Neural cell (in vitro differentiated cells): ENCODE results near the gene USP48. TPM values are rescaled to one million over a fixed set of nuclear protein-coding genes. Genes with fewer than 3 reads are reported as not detected.

Experiments used
- H2AFZ ChIP-seq: fragments of 200-600, 300-800 bp; sonication (generic), shearing (Covaris generic); 2 replicates; pipeline ENCODE4 v1.6.0; 2014; ENCODE audit warnings: low read depth, mild to moderate bottlenecking, antibody characterized with exemption, low read length, moderate library complexity
- H3F3A ChIP-seq: fragments of 200-600 bp; shearing (Covaris generic); 2 replicates; pipeline ENCODE4 v1.6.1; 2016; ENCODE audit warnings: mild to moderate bottlenecking, moderate library complexity, mixed read lengths, antibody characterized with exemption, low read length; ENCODE audit not compliant: insufficient read depth, poor library complexity, severe bottlenecking
- H3K27ac ChIP-seq: fragments of 200-600, 300-800 bp; sonication (generic), shearing (Covaris generic); 2 replicates; pipeline ENCODE4 v1.5.1; 2014; ENCODE audit warnings: mild to moderate bottlenecking, low read length, moderate library complexity
- H3K27me3 ChIP-seq: fragments of 300-800, 200-600 bp; sonication (generic), shearing (Covaris generic); 2 replicates; pipeline ENCODE4 v1.6.0; 2014; ENCODE audit warnings: mild to moderate bottlenecking, low read depth, low read length, moderate library complexity; ENCODE audit not compliant: insufficient read depth
- H3K36me3 ChIP-seq: fragments of 300-800, 200-600 bp; sonication (generic), shearing (Covaris generic); 2 replicates; pipeline ENCODE4 v1.5.1; 2014; ENCODE audit warnings: mild to moderate bottlenecking, antibody characterized with exemption, low read length, moderate library complexity; ENCODE audit not compliant: insufficient read depth
- H3K4me2 ChIP-seq: fragments of 300-800, 200-600 bp; sonication (generic), shearing (Covaris generic); 2 replicates; pipeline ENCODE4 v1.6.0; 2014; ENCODE audit warnings: mild to moderate bottlenecking, low read length
- H3K4me3 ChIP-seq: fragments of 300-800, 200-600 bp; sonication (generic), shearing (Covaris generic); 2 replicates; pipeline ENCODE4 v1.5.1; 2014; ENCODE audit warnings: mild to moderate bottlenecking, low read length, moderate library complexity
- H3K79me2 ChIP-seq: fragments of 200-600 bp; shearing (Covaris generic); replicated peaks from 2 replicates; pipeline ENCODE4 v1.6.0; 2014; ENCODE audit warnings: mild to moderate bottlenecking, low read length, moderate library complexity; ENCODE audit not compliant: insufficient read depth
- H3K9ac ChIP-seq: fragments of 300-800, 200-600 bp; sonication (generic), shearing (Covaris generic); 2 replicates; pipeline ENCODE4 v1.6.1; 2016; ENCODE audit warnings: mild to moderate bottlenecking, low read length, mixed read lengths
- H3K9me2 ChIP-seq: fragments of 200-600 bp; shearing (Covaris generic); 2 replicates; pipeline ENCODE4 v1.6.1; 2016; ENCODE audit warnings: mild to moderate bottlenecking, low read length, mixed read lengths; ENCODE audit not compliant: insufficient read depth
- H3K9me3 ChIP-seq: fragments of 200-600, 300-800 bp; sonication (generic), shearing (Covaris generic); 2 replicates; pipeline ENCODE4 v1.6.1; 2016; ENCODE audit warnings: mild to moderate bottlenecking, mixed run types, low read length, moderate library complexity, mixed read lengths
- H4K20me1 ChIP-seq: fragments of 200-600 bp; shearing (Covaris generic); 2 replicates; pipeline ENCODE4 v1.6.1; 2016; ENCODE audit warnings: mild to moderate bottlenecking, mixed run types; ENCODE audit not compliant: insufficient read depth
- EP300 ChIP-seq: fragments of 450-650 bp; conservative IDR thresholded peaks from 2 replicates; pipeline ENCODE4 v1.6.1; 2014; ENCODE audit warnings: antibody characterized with exemption, mild to moderate bottlenecking, moderate library complexity; ENCODE audit not compliant: poor library complexity, severe bottlenecking
- EZH2 ChIP-seq: fragments of 200-600, 300-800 bp; shearing (Covaris generic), sonication (generic); IDR thresholded peaks from 2 replicates; pipeline ENCODE4 v1.6.1; 2014; ENCODE audit warnings: antibody characterized with exemption, low read length, borderline replicate concordance, mild to moderate bottlenecking; ENCODE audit not compliant: insufficient read depth, poor library complexity, severe bottlenecking
- MXI1 ChIP-seq: fragments of 450-650 bp; conservative IDR thresholded peaks from 2 replicates; pipeline ENCODE4 v1.6.1; 2014; ENCODE audit warnings: antibody characterized with exemption, mild to moderate bottlenecking; ENCODE audit not compliant: poor library complexity, severe bottlenecking
- POLR2AphosphoS5 ChIP-seq: IDR thresholded peaks from 2 replicates; pipeline ENCODE4 v1.6.1; 2012
- RAD21 ChIP-seq: fragments of 450-650 bp; conservative IDR thresholded peaks from 2 replicates; pipeline ENCODE4 v1.6.1; 2014; ENCODE audit warnings: antibody characterized with exemption, mild to moderate bottlenecking, moderate library complexity
- SMC3 ChIP-seq: fragments of 450-650 bp; conservative IDR thresholded peaks from 2 replicates; pipeline ENCODE4 v1.6.1; 2014; ENCODE audit warnings: antibody characterized with exemption, mild to moderate bottlenecking, moderate library complexity; ENCODE audit not compliant: poor library complexity
- TAF1 ChIP-seq: IDR thresholded peaks from 2 replicates; pipeline ENCODE4 v1.6.1; 2012; ENCODE audit warnings: low read depth
- polyA plus RNA-seq: library from polyadenylated mRNA; depleted of rRNA; stranded (reverse); fragments of >200 nt; gene quantifications from 2 replicates; pipeline ENCODE4 v1.2.3, GENCODE V29; 2014
- TF ChIP-seq, protein P1 (sequence below): IDR thresholded peaks from 2 replicates; pipeline ENCODE4 v1.6.1; 2012; ENCODE audit warnings: borderline replicate concordance
- TF ChIP-seq, protein P2 (sequence below): fragments of 450-650 bp; IDR thresholded peaks from 2 replicates; pipeline ENCODE4 v1.5.1; 2014; ENCODE audit warnings: antibody characterized with exemption, mild to moderate bottlenecking, moderate library complexity; ENCODE audit not compliant: poor library complexity, severe bottlenecking

USP48 gene
- polyA plus RNA-seq, 1 donor from 2014 or later: 67.2 TPM

DNA sequence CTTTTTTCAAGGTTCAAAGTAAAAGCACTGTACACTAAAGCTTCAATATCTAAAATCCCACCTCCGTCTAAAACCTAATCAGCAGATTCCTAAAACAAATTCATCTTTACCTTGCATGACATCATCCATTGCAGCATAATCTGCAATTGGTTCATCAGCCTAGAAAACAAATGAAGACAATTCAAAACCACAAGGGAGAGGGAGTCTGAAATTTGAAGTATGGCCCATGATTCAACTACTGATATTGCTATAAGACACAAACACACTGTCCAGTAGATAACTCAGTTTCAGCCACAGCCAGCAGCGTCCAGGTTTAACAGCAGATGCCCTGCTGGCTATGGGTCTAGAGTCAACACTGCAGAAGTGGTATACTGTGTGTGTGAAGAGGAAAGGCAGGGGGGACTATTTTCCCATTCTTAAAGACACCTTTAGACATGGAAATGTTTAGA lies 95.8 kb downstream of the USP48 start:
- H3K79me2 ChIP-seq: no peaks in the 10 kb centered on the region
- H3K9ac ChIP-seq: no peak overlapping the region
- TF ChIP-seq EZH2 (no peak), TAF1 (no peak), SMC3 (no peak), MXI1 (no peak), RAD21 (no peak), POLR2AphosphoS5 (no peak), EP300 (no peak)
- TF ChIP-seq, protein P1, sequence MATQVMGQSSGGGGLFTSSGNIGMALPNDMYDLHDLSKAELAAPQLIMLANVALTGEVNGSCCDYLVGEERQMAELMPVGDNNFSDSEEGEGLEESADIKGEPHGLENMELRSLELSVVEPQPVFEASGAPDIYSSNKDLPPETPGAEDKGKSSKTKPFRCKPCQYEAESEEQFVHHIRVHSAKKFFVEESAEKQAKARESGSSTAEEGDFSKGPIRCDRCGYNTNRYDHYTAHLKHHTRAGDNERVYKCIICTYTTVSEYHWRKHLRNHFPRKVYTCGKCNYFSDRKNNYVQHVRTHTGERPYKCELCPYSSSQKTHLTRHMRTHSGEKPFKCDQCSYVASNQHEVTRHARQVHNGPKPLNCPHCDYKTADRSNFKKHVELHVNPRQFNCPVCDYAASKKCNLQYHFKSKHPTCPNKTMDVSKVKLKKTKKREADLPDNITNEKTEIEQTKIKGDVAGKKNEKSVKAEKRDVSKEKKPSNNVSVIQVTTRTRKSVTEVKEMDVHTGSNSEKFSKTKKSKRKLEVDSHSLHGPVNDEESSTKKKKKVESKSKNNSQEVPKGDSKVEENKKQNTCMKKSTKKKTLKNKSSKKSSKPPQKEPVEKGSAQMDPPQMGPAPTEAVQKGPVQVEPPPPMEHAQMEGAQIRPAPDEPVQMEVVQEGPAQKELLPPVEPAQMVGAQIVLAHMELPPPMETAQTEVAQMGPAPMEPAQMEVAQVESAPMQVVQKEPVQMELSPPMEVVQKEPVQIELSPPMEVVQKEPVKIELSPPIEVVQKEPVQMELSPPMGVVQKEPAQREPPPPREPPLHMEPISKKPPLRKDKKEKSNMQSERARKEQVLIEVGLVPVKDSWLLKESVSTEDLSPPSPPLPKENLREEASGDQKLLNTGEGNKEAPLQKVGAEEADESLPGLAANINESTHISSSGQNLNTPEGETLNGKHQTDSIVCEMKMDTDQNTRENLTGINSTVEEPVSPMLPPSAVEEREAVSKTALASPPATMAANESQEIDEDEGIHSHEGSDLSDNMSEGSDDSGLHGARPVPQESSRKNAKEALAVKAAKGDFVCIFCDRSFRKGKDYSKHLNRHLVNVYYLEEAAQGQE: no peak
- TF ChIP-seq, protein P2, sequence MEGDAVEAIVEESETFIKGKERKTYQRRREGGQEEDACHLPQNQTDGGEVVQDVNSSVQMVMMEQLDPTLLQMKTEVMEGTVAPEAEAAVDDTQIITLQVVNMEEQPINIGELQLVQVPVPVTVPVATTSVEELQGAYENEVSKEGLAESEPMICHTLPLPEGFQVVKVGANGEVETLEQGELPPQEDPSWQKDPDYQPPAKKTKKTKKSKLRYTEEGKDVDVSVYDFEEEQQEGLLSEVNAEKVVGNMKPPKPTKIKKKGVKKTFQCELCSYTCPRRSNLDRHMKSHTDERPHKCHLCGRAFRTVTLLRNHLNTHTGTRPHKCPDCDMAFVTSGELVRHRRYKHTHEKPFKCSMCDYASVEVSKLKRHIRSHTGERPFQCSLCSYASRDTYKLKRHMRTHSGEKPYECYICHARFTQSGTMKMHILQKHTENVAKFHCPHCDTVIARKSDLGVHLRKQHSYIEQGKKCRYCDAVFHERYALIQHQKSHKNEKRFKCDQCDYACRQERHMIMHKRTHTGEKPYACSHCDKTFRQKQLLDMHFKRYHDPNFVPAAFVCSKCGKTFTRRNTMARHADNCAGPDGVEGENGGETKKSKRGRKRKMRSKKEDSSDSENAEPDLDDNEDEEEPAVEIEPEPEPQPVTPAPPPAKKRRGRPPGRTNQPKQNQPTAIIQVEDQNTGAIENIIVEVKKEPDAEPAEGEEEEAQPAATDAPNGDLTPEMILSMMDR: no peak
- H2AFZ ChIP-seq: no peak overlapping the region
- peaks cover 13% of the 10 kb centered on the region for H3K9me3 ChIP-seq
- no peak overlapping the region for H3K4me2 ChIP-seq
- no peak overlapping the region for H3K27ac ChIP-seq
- no peaks in the 10 kb centered on the region for H3K9me2 ChIP-seq
- H3K36me3 ChIP-seq: peaks cover 16% of the 10 kb centered on the region
- H4K20me1 ChIP-seq: no peaks in the 10 kb centered on the region
- H3F3A ChIP-seq: no peaks in the 10 kb centered on the region
- no peak overlapping the region for H3K4me3 ChIP-seq
- H3K27me3 ChIP-seq: no peaks in the 10 kb centered on the region

DNA sequence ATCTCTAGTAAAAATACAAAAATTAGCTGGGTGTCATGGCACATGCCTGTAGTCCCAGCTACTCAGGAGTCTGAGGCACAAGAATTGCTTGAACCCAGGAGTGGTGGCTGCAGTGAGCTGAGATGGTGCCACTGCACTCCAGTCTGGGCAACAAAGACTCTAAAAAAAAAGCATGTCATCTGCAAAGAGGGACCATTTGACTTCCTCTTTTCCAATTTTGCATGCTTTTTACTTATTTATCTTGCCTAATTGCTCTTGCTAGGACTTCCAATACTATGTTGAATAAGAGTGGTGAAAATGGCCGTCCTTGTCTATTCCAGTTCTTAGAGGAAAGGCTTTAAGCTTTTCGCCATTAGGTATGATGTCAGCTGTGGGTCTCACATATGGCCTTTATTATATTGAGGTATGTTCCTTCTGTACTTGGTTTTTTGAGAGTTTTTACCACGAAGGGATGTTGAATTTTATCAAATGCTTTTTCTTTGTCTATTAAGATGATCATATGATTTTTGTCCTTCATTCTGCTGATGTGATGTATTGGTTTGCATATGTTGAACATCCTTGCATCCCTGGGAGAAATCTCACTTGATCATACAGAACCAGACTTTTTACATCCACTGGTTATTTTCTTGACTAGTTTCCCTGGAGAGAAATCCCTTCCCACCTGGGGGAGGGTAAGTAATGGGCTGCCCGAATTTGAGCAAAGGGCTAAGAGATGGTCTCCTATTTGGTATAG lies 96.8 kb downstream of the USP48 start:
- peaks cover 16% of the 10 kb centered on the region for H3K36me3 ChIP-seq
- H4K20me1 ChIP-seq: no peaks in the 10 kb centered on the region
- H2AFZ ChIP-seq: no peak overlapping the region
- H3K27me3 ChIP-seq: no peaks in the 10 kb centered on the region
- no peaks in the 10 kb centered on the region for H3K79me2 ChIP-seq
- TF ChIP-seq TAF1 (no peak), POLR2AphosphoS5 (no peak), MXI1 (no peak), EZH2 (no peak), RAD21 (no peak), EP300 (no peak), SMC3 (no peak)
- TF ChIP-seq, protein P1: no peak
- TF ChIP-seq, protein P2: no peak
- no peak overlapping the region for H3K9ac ChIP-seq
- no peak overlapping the region for H3K27ac ChIP-seq
- H3K9me3 ChIP-seq: peaks cover 13% of the 10 kb centered on the region
- H3K4me3 ChIP-seq: no peak overlapping the region
- no peaks in the 10 kb centered on the region for H3K9me2 ChIP-seq
- no peaks in the 10 kb centered on the region for H3F3A ChIP-seq
- no peak overlapping the region for H3K4me2 ChIP-seq
